GM21825 (cell line): Measurements from ENCODE around the gene ARHGAP9.
"Not testable (repeated sequence)": the region's sequence is repeated elsewhere in the genome, so short reads cannot be mapped to it uniquely, and the experiment has no call there.

Experiments
- ATAC-seq: cut with Tn5 transposase; IDR thresholded peaks from one replicate; pipeline ENCODE4 v1.9.1; 2021; ENCODE audit warnings: mild to moderate bottlenecking, moderate library complexity; ENCODE audit not compliant: unreplicated experiment

The ARHGAP9 gene

GRCh38 chr12:57495051-57495701, 15.5 kb upstream of the ARHGAP9 start:
- ATAC-seq, result not testable (repeated sequence)

GRCh38 chr12:57491393-57492280, 12.0 kb upstream of the ARHGAP9 start:
- ATAC-seq, result no peak

GRCh38 chr12:57490126-57490525, 10.5 kb upstream of the ARHGAP9 start:
- no peak for ATAC-seq

- ATAC-seq, result no peak
Measured at GRCh38 chr12:57489157-57489641, 9.5 kb upstream of the ARHGAP9 start.

- no peak for ATAC-seq
Measured at GRCh38 chr12:57488402-57489156, 8.9 kb upstream of the ARHGAP9 start.

GRCh38 chr12:57487597-57488401, 8.1 kb upstream of the ARHGAP9 start, which contains the start of gene MARS1:
Gene MARS1 (plus strand): TSS chr12:57488068. CDS start chr12:57488091, 23 bp downstream.
- ATAC-seq, result peak; percentile 96

GRCh38 chr12:57487055-57487596, 7.5 kb upstream of the ARHGAP9 start:
- no peak for ATAC-seq

- ATAC-seq, result no peak
Measured at GRCh38 chr12:57485695-57486094, 6.0 kb upstream of the ARHGAP9 start.

GRCh38 chr12:57483466-57483865, 3.8 kb upstream of the ARHGAP9 start:
- no peak for ATAC-seq

GRCh38 chr12:57481671-57482070, 2.0 kb upstream of the ARHGAP9 start:
- ATAC-seq, result no peak

- ATAC-seq, result no peak
Measured at GRCh38 chr12:57479043-57479375, 657 bp downstream of the ARHGAP9 start.

GRCh38 chr12:57477710-57478681, 1.7 kb downstream of the ARHGAP9 start:
- ATAC-seq, result peak; percentile 33

- ATAC-seq, result no peak
Measured at GRCh38 chr12:57476993-57477709, 2.5 kb downstream of the ARHGAP9 start.

GRCh38 chr12:57476162-57476992, 3.3 kb downstream of the ARHGAP9 start:
- peak; percentile 31 for ATAC-seq

GRCh38 chr12:57475271-57476161, 4.2 kb downstream of the ARHGAP9 start:
- ATAC-seq, result no peak

- no peak for ATAC-seq
Measured at GRCh38 chr12:57474862-57475261, 4.8 kb downstream of the ARHGAP9 start.

GRCh38 chr12:57474430-57474829, 5.2 kb downstream of the ARHGAP9 start:
- ATAC-seq, result no peak
